CD4-positive, alpha-beta T cell treated with Interleukin-6 for 4 hours (primary cell): Measurements from ENCODE around the gene BICDL2.

Experiments used
- DNase-seq: peaks from one replicate; pipeline ENCODE4 v3.0.0-alpha.2; 2020; ENCODE audit warnings: mixed read lengths

BICDL2 gene

GRCh38 chr16:3008690-3009037 is 28.1 kb downstream of the BICDL2 start:
- no peak for DNase-seq

DNA sequence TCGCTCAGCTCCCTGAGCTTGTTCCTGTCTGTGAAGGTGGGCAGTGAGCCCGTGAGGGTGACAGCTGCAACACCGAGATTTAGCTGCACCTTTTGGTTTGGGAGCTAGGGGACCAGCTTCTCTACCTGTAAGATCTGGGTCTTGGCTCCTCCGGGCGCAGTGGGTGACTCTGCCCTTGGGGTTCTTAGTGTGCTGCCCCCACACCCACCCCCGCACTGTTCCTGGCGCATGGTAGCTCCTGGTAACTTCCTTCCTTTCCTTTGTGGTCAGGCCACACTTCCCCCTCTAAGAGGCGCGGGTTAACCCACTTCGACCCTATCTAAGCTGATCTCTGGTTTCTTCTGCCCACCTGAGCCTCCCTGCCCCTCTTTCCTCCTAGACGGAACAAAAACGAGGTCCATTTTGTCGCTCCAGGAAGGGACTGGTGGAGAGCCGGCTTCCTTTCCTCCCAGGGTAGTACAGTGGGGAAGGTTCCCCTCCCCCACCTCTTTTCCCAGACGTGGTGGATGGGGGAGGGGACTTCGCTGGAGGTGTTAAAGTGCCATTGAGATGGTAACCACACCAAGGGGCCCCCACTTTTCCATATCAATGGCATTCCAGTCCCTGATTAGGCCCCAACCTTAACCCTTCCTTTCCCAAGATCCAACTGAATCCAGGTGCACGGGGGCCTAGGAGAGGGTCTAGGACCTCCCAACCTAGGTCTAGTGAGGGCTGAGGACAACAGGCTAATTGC is 28.6 kb downstream of the BICDL2 start:
- DNase-seq = peak; percentile 45

- no peak for DNase-seq
These were observed 29.4 kb downstream of the BICDL2 start for GRCh38 chr16:3007059-3007956.

DNA sequence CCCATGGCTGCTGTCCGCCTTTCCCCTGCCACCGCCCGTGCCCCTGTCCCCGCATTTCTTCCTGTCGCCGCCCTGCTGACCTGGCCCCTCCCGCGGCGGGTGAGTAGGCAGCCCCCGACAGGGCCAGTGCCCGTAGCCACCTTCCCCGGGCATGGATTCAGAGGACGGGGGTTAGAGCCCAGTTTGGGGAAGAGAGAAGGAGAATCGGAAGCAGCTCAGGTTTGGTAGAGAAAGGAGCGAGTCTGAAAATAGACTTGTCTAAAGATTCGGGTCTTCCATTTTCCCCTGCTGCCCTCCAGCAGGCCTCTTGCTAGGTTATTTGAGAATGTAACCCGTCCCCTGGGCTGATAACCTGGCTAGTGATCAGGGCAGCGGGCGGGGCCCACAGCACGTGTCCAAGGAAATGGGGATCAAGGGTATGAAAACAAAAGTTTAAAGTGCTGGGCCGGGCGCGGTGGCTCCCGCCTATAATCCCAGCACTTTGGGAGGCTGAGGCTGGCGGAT is 31.9 kb downstream of the BICDL2 start:
- DNase-seq = no peak

GRCh38 chr16:3004319-3004718 is 32.4 kb downstream of the BICDL2 start:
- peak; percentile 26 for DNase-seq

- peak; percentile 97 for DNase-seq
These were observed 33.0 kb downstream of the BICDL2 start for GRCh38 chr16:3003582-3004270.

DNA sequence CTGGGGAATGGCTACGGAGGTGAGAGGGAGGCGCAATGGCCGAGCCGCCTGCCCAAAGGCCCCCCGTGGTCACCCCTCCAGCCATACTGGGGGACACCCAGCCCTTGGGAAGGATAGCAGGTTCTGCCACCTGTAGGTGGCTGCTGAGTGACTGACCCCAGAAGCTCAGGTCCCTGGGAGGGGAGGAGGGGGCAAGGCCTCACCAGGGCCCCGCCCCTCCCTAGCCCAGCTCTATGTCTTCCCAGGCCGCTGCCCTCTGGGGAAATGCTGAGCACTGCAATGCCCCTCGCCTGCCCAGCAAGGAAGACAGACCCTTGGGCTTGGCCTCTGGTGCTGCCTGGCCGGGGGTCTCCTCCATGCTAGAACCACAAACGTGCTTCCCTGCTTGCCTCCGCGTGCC is 35.4 kb downstream of the BICDL2 start:
- DNase-seq = no peak

- DNase-seq = no peak
These were observed 36.2 kb downstream of the BICDL2 start for GRCh38 chr16:3000540-3000939.

GRCh38 chr16:2999929-3000328 is 36.8 kb downstream of the BICDL2 start:
- no peak for DNase-seq

DNA sequence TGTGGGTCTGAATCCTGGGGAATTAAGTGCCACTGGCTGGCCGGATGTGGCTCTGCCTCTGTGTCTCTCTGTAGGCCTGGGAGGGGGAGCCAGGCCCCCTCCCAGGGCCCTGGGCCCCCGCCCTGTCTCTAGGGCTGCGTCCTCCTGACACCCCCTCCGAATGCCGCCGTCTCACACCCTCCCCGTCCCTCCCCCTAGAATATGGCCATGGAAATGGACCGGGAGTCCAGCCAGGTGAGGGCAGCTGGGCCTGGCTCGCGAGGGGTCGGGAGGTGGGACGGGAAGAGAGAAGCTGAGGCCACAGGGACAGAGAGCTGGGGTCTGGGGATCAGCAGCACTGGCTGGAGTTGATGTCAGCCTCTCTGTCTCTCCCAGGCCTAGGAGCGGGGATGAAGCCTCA is 40.4 kb downstream of the BICDL2 start:
- DNase-seq = no peak

DNA sequence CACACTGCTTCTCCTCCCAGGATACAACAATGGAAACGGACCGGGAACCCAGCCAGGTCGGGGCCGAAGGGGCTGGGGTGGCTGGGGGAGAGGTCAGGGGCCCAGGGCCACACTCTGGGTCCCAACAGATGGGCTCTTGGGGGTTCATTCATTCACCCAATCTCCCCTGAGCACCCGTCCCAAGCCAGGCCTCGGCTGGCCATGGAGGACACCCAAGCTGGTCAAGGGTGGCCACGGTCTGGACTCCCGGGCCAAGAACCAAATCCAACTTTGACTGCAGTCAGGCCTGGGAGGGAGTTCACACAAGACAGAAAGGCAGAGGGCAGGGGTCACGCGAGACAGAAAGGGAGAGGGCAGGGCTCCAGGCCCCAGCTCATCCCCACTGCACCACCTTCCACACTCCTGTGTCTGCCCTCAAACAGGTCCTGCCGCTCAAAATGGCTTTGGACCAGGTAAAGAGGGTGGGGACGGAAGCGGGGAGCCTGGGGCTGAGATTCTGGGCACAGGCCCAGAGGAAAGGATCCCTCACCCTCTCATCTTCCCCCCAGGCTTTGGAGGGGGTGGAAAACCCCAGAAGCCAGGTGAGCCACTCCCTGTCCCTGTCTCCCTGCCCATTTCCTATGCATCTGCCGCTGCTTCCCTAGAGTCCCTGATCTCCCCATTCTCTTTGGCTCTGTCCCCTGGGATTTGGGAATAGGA is 44.2 kb downstream of the BICDL2 start:
- no peak for DNase-seq

GRCh38 chr16:2991566-2992261 is 45.0 kb downstream of the BICDL2 start:
- no peak for DNase-seq

DNA sequence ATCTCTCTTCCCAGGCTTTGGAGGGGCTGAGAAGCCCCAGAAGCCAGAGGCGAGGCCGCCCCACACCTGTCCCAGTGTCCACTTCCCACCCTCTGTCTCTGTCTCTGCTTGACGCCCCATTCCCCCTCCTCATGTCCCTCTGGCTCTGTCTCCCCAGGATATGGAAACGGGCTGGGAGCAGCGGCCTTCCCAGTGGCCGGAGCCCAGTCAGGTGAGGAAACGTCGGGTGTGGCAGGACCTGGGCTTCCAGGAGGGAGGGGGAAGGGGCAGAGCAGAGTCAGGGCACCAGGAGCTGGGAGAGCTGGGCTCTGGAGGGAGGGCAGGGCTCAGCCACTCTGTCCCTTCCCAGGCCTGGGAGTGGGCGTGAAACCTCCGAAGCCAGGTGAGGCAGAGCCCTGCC is 45.9 kb downstream of the BICDL2 start:
- no peak for DNase-seq

- no peak for DNase-seq
These were observed 48.1 kb downstream of the BICDL2 start for GRCh38 chr16:2988590-2989099.

- DNase-seq = no peak
These were observed 48.9 kb downstream of the BICDL2 start for GRCh38 chr16:2987833-2988232.

DNA sequence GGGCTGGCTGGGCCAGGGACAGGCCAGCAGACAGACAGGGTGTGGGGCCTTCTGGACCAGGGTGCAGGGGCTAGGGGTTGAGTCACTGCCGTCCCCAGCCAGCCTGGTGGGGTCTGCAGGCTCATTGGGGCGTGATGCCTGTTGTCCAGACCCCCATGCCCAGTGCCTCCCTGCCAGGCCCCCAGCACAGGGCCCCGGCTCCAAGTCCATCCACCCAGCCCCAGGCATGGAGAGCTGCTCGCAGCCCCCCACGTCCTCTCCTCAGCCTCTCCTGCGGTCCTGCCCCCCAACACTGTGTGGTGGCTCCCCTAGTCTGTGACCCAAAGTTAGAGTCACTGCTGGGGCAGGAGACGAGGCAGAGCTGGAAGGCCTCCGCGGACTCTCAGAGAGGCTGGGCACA is 49.5 kb downstream of the BICDL2 start:
- DNase-seq = no peak

DNA sequence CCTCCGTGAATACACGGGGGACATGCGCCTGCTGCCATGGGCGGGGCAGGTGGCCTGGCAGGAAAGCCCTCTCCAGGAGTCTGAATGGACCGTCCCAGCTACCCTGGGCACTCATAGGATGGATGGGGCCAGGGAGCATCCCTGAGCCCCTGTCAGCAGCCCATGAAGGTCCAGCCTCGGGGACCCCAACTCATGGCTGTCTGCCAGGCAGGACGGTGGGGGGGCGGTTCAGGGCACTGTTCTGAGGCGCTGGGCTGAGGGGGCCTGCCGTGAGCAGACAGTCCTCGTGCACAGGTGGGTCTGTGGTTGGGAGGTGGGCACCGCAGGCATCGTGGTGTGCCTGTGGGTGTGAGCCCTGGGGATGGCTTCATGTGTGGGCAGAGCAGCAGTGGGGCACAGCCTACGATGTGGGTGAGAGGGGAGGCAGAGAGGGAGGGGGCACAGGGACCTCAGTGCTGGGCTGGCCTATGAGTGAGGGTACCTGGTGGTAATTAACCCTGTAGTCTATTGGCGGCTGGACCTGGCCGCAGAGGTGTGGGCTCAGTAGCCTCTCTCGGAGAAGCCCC is 50.0 kb downstream of the BICDL2 start:
- no peak for DNase-seq

GRCh38 chr16:2985893-2986355 is 50.8 kb downstream of the BICDL2 start:
- no peak for DNase-seq

- no peak for DNase-seq
These were observed 51.3 kb downstream of the BICDL2 start for GRCh38 chr16:2985462-2985861.

DNA sequence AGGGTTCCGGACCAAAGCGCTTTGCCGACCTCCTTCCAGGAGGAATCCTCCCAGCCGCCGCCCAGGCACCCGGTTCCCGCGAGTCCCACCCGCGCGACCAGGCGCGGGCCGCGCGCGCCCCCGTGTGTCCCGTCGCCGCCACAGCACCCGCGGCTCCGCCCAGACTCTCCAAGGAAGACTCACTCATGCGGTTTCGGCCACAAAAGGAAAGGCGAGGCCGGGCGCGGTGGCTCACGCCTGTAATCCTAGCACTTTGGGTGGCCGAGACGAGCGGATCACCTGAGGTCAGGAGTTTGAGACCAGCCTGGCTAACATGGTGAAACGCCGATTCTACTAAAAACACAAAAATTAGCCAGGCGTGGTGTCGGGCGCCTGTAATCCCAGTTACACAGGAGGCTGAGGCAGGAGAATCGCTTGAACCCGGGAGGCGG is 53.0 kb downstream of the BICDL2 start:
- DNase-seq = peak; percentile 70

- no peak for DNase-seq
These were observed 54.3 kb downstream of the BICDL2 start for GRCh38 chr16:2982402-2982801.

GRCh38 chr16:2981899-2982250 is 54.9 kb downstream of the BICDL2 start:
- no peak for DNase-seq
